HEK293 (cell line): Measurements from ENCODE around the gene PLK5.

Source experiments
- CTCF ChIP-seq: fragments of 450-650 bp; formaldehyde crosslinking; IDR thresholded peaks from 2 replicates; pipeline ENCODE4 v1.5.1; 2016; ENCODE audit warnings: missing biosample characterization, missing genetic modification characterization
- GLI4 ChIP-seq: fragments of 450-650 bp; formaldehyde crosslinking; IDR thresholded peaks from 2 replicates; pipeline ENCODE4 v1.5.1; 2016; ENCODE audit warnings: missing biosample characterization, missing genetic modification characterization
- KLF1 ChIP-seq: fragments of 450-650 bp; formaldehyde crosslinking; IDR thresholded peaks from 2 replicates; pipeline ENCODE4 v1.5.1; 2016; ENCODE audit warnings: missing biosample characterization, missing genetic modification characterization
- PATZ1 ChIP-seq: fragments of 450-650 bp; formaldehyde crosslinking; IDR thresholded peaks from 2 replicates; pipeline ENCODE4 v1.5.1; 2016; ENCODE audit warnings: missing biosample characterization, missing genetic modification characterization
- ZNF121 ChIP-seq: fragments of 450-650 bp; formaldehyde crosslinking; IDR thresholded peaks from 2 replicates; pipeline ENCODE4 v1.5.1; 2016; ENCODE audit warnings: missing biosample characterization, missing genetic modification characterization
- ZNF302 ChIP-seq: fragments of 450-650 bp; formaldehyde crosslinking; IDR thresholded peaks from 2 replicates; pipeline ENCODE4 v1.5.1; 2016; ENCODE audit warnings: missing biosample characterization, missing genetic modification characterization, low read depth
- ZNF600 ChIP-seq: fragments of 450-650 bp; formaldehyde crosslinking; IDR thresholded peaks from 2 replicates; pipeline ENCODE4 v1.5.1; 2016; ENCODE audit warnings: missing biosample characterization, missing genetic modification characterization

- TF ChIP-seq CTCF (tag by site-specific recombination) = no peak
- TF ChIP-seq KLF1 = no peak
- no peak for TF ChIP-seq GLI4 (tag by site-specific recombination)
- no peak for TF ChIP-seq PATZ1 (tag by site-specific recombination)
- no peak for TF ChIP-seq ZNF302 (tag by site-specific recombination)
- no peak for TF ChIP-seq ZNF121 (tag by site-specific recombination)
- TF ChIP-seq ZNF600 (tag by site-specific recombination) = no peak
Observed at GRCh38 chr19:1538978-1539377, 15.1 kb downstream of the PLK5 start.
